Keratinocyte (primary cell): ENCODE results near the gene TENM4. TPM values are rescaled to one million over a fixed set of nuclear protein-coding genes. Genes with fewer than 3 reads are reported as not detected.

Experiments
- DNase-seq: peaks from one replicate; pipeline ENCODE4 v3.0.0-alpha.2; 2011; ENCODE audit warnings: low read depth, missing footprints, low spot score
- FAIRE-seq: peaks from 2 replicates; lab custom pipeline; 2011; peaks lifted over from hg19 to GRCh38; lab: Jason Lieb, UNC
- H2AFZ ChIP-seq: 2 replicates; pipeline ENCODE4 v1.6.0; 2012; ENCODE audit warnings: low read length, control low read depth, inconsistent platforms; ENCODE audit not compliant: control insufficient read depth
- H3K27ac ChIP-seq: 2 replicates; pipeline ENCODE4 v1.5.1; 2011; ENCODE audit warnings: low read length; ENCODE audit not compliant: control insufficient read depth, insufficient read depth
- H3K27me3 ChIP-seq: 3 replicates; pipeline ENCODE4 v1.6.0; 2011; ENCODE audit warnings: low read length; ENCODE audit not compliant: control insufficient read depth, insufficient read depth; ENCODE audit errors: extremely low read depth
- H3K36me3 ChIP-seq, 2 experiments: 2 replicates in 1 of 2; 3 replicates in 1 of 2; pipeline ENCODE4 v1.5.1; 2011; ENCODE audit warnings: low read length in 2 of 2, mild to moderate bottlenecking in 1 of 2; ENCODE audit not compliant: control insufficient read depth in 2 of 2, insufficient read depth in 2 of 2; ENCODE audit errors: extremely low read depth in 1 of 2
- H3K4me1 ChIP-seq: 3 replicates; pipeline ENCODE4 v1.5.1; 2011; ENCODE audit warnings: low read length; ENCODE audit not compliant: control insufficient read depth, insufficient read depth; ENCODE audit errors: extremely low read depth
- H3K4me2 ChIP-seq: 3 replicates; pipeline ENCODE4 v1.6.0; 2011; ENCODE audit warnings: low read depth, low read length; ENCODE audit not compliant: control insufficient read depth, insufficient read depth; ENCODE audit errors: extremely low read depth
- H3K4me3 ChIP-seq, 3 experiments: fragments of 200-600 bp in 1 of 3; sonication (generic) in 1 of 3; 2 replicates in 2 of 3; 3 replicates in 1 of 3; pipeline ENCODE4 v1.5.1; 2011 to 2016; ENCODE audit warnings: low read length in 3 of 3, mild to moderate bottlenecking in 3 of 3, control low read depth in 2 of 3, inconsistent platforms in 1 of 3, low read depth in 1 of 3, mixed read lengths in 1 of 3, mixed run types in 1 of 3, moderate library complexity in 1 of 3; ENCODE audit not compliant: control insufficient read depth in 2 of 3, insufficient read depth in 2 of 3; ENCODE audit errors: extremely low read depth in 1 of 3
- H3K79me2 ChIP-seq: 2 replicates; pipeline ENCODE4 v1.6.0; 2012; ENCODE audit warnings: low read length; ENCODE audit not compliant: control insufficient read depth, insufficient read depth
- H3K9ac ChIP-seq: 3 replicates; pipeline ENCODE4 v1.6.0; 2011; ENCODE audit warnings: low read length; ENCODE audit not compliant: control insufficient read depth, insufficient read depth; ENCODE audit errors: extremely low read depth
- H3K9me1 ChIP-seq: 3 replicates; pipeline ENCODE4 v1.6.0; 2011; ENCODE audit warnings: low read length; ENCODE audit not compliant: control insufficient read depth, insufficient read depth; ENCODE audit errors: extremely low read depth
- H3K9me3 ChIP-seq: 2 replicates; pipeline ENCODE4 v1.5.1; 2012; ENCODE audit warnings: low read depth, low read length; ENCODE audit not compliant: control insufficient read depth
- H4K20me1 ChIP-seq: 3 replicates; pipeline ENCODE4 v1.6.0; 2011; ENCODE audit warnings: low read length; ENCODE audit not compliant: control insufficient read depth, insufficient read depth; ENCODE audit errors: extremely low read depth
- CTCF ChIP-seq, 3 experiments: IDR thresholded peaks in 1 of 3; conservative IDR thresholded peaks in 1 of 3; optimal IDR thresholded peaks in 1 of 3; 2 replicates in 2 of 3; 3 replicates in 1 of 3; pipeline versions ENCODE3 to v1.5.1; 2011; ENCODE audit warnings: low read length in 3 of 3, mild to moderate bottlenecking in 3 of 3, moderate library complexity in 2 of 3, control low read depth in 1 of 3, inconsistent platforms in 1 of 3; ENCODE audit not compliant: insufficient read depth in 2 of 3; ENCODE audit errors: extremely low read depth in 1 of 3
- EZH2 ChIP-seq: IDR thresholded peaks from one replicate; pipeline ENCODE4 v1.6.1; 2012; ENCODE audit warnings: inconsistent platforms, mild to moderate bottlenecking, low read length, moderate library complexity
- dilution Hi-C: fragments of 300-500 bp; cut with MboI; formaldehyde crosslinking; loops from one replicate; pipeline ENCODE4 v1.7.0; 2020; ENCODE audit warnings: low sequenced_read_pairs; ENCODE audit not compliant: extremely low pct_ligation_motif_present
- polyA plus RNA-seq, 5 experiments: library from polyadenylated mRNA; depleted of rRNA in 3 of 5; stranded (reverse) in 3 of 5; stranded (forward) in 1 of 5; unstranded in 1 of 5; fragments of >200 nt; gene quantifications; 1 replicate in 1 of 5; 2 replicates in 3 of 5; 3 replicates in 1 of 5; pipeline versions ENCODE4 v1.2.1 to v1.2.3, GENCODE V29; 2011 to 2012; ENCODE audit warnings: missing spikeins in 2 of 5, low read depth in 1 of 5, low replicate concordance in 1 of 5

TENM4 gene
- polyA plus RNA-seq, 1 donor (not counting 4 experiments of a cell fraction or from before 2014, with no cell fraction given) = 3.5 TPM

DNA sequence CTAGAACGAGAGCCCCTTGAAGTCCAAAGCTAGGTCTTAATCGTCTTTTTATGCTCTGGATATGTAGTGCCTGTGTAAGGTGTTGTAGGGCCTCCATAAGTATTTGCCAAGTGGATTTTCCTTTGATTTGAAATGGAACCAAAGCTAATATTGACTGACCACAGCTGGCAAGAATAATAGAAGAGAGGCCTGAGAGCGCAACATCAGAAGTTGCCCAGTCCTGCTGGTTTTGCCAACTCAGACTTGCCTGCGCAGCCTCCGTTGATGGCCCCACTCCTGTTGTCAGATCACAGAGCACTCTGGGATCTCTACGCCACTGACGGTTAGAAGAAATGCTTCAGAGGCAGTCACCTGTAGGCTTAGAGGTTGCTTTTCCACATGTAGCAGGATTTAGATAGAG, 251.2 kb downstream of the TENM4 start:
- Histone ChIP-seq H3K36me3 (peaks cover 0 to 1% of the 10 kb centered on the region in 2 experiments), H3K4me3 (no peak overlapping the region), H3K9me3 (no peaks in the 10 kb centered on the region), H4K20me1 (no peaks in the 10 kb centered on the region), H3K4me2 (no peak overlapping the region), H3K79me2 (no peaks in the 10 kb centered on the region), H3K9me1 (no peaks in the 10 kb centered on the region), H3K4me1 (no peaks in the 10 kb centered on the region), H3K9ac (no peak overlapping the region), H2AFZ (no peak overlapping the region), H3K27ac (no peak overlapping the region), H3K27me3 (no peaks in the 10 kb centered on the region)
- FAIRE-seq = no peak
- dilution Hi-C loops = no loop called here
- no peak for TF ChIP-seq CTCF (optimal IDR thresholded peaks at IDR 0.05 in 1 of 3, IDR thresholded peaks at IDR 0.05 in 1 of 3, conservative IDR thresholded peaks at IDR 0.05 in 1 of 3; ENCODE audit: extremely low read depth in 1 of 3, insufficient read depth in 2 of 3, low read length in 3 of 3)
- TF ChIP-seq EZH2 = no peak
- DNase-seq = no peak

GRCh38 chr11:79189055-79189454, 251.8 kb downstream of the TENM4 start:
- Histone ChIP-seq H4K20me1 (no peaks in the 10 kb centered on the region), H3K36me3 (peaks cover 0 to 1% of the 10 kb centered on the region in 2 experiments), H3K27me3 (no peaks in the 10 kb centered on the region), H3K9me3 (no peaks in the 10 kb centered on the region), H3K4me1 (no peaks in the 10 kb centered on the region), H3K27ac (no peak overlapping the region), H3K4me2 (no peak overlapping the region), H2AFZ (no peak overlapping the region), H3K9me1 (no peaks in the 10 kb centered on the region), H3K4me3 (no peak overlapping the region), H3K79me2 (no peaks in the 10 kb centered on the region), H3K9ac (no peak overlapping the region)
- FAIRE-seq = no peak
- dilution Hi-C loops = no loop called here
- DNase-seq = no peak
- TF ChIP-seq CTCF (optimal IDR thresholded peaks at IDR 0.05 in 1 of 3, IDR thresholded peaks at IDR 0.05 in 1 of 3, conservative IDR thresholded peaks at IDR 0.05 in 1 of 3; ENCODE audit: extremely low read depth in 1 of 3, insufficient read depth in 2 of 3, low read length in 3 of 3) = no peak
- no peak for TF ChIP-seq EZH2
